GM21529 (cell line): ENCODE measurements around the gene DYNC1H1.

Experiments used
- ATAC-seq: cut with Tn5 transposase; IDR thresholded peaks from one replicate; pipeline ENCODE4 v1.9.1; 2021; ENCODE audit not compliant: unreplicated experiment

The DYNC1H1 gene

DNA sequence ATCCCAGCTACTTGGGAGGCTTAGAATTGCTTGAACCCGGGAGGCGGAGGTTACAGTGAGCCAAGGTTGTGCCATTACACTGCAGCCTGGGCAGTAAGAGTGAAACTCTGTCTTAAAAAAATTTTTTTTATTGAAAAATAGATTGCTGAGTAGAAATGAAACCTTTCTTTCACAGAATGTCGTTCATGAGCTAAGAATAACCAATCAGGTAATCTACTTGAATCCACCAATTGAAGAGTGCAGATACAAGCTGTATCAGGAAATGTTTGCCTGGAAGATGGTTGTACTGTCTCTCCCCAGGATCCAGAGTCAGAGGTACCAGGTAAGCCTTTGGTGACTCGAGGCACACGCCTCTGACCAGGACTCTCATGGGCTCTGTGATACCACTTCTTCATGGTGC lies 27.0 kb downstream of the DYNC1H1 start:
- ATAC-seq: peak; percentile 40

DNA sequence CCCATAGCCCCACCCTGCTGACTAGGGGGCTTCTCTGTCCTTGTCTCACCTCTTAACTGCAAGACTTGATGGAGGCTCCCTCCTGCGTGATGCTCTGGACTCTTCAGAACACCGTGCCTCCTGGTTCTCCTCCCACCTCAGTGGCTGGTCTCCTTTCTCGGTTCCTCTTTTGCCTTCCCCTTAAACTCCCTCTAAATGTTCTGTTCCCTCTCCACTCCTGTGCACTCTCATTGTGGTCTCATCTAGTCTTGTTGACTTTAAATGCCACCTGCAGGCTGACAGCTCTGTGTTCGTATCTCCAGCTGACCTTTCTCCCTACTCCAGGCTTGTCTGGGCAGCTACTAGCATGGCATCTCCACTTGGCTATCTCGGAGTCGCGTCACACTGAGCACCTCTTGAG lies 28.3 kb downstream of the DYNC1H1 start:
- peak; percentile 92 for ATAC-seq

GRCh38 chr14:101997429-101998336 lies 33.3 kb downstream of the DYNC1H1 start:
- no peak for ATAC-seq

- no peak for ATAC-seq
Measured at GRCh38 chr14:102000902-102001301, 36.5 kb downstream of the DYNC1H1 start.

- ATAC-seq: no peak
Measured at GRCh38 chr14:102005336-102005735, 41.0 kb downstream of the DYNC1H1 start.

- no peak for ATAC-seq
Measured at GRCh38 chr14:102007916-102008418, 43.6 kb downstream of the DYNC1H1 start.

GRCh38 chr14:102008891-102009290 lies 44.5 kb downstream of the DYNC1H1 start:
- ATAC-seq: no peak

DNA sequence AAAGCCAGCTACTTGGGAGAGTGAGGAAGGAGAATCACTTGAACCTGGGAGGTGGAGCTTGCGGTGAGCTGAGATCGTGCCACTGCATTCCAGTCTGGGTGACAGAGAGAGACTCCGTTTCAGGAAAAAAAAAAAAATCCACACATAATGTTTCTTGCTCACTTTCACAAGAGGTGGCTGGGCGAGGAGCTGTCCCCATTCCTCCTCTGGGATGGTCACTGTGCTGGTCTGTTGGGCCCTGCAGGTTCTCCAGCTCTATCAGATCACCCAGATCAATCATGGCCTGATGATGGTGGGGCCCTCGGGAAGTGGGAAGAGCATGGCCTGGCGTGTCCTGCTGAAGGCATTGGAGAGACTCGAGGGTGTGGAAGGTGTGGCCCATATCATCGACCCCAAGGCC lies 47.3 kb downstream of the DYNC1H1 start:
- no peak for ATAC-seq

GRCh38 chr14:102012336-102012735 lies 48.0 kb downstream of the DYNC1H1 start:
- no peak for ATAC-seq

GRCh38 chr14:102013669-102014200 lies 49.4 kb downstream of the DYNC1H1 start:
- no peak for ATAC-seq

DNA sequence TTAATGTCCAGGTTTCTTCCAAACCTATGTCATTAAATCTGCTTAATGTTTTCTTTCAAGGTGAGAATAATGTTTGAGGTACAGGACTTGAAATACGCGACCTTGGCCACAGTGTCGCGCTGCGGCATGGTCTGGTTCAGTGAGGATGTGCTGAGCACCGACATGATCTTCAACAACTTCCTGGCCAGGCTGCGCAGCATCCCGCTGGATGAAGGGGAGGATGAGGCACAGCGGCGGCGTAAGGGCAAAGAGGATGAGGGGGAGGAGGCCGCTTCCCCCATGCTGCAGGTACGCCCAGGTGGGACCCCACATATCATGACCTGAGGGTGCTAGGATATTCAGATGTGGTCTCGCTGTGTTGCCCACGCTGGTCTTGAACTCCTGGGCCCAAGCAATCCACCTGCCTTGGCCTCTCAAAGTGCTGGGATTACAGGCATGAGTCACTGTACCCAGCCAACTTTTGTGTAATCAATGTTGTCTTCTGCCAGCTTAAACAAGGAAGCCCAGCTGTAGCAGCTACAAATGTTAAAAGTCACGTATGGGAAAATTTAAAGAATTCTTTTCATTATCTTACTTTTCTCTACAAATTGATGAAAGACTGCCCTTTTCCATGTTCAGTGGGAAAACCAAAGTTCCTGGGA lies 50.8 kb downstream of the DYNC1H1 start:
- no peak for ATAC-seq

GRCh38 chr14:102015771-102016170 lies 51.4 kb downstream of the DYNC1H1 start:
- no peak for ATAC-seq

- ATAC-seq: no peak
Measured at GRCh38 chr14:102016420-102017090, 52.2 kb downstream of the DYNC1H1 start.

GRCh38 chr14:102018251-102018650 lies 53.9 kb downstream of the DYNC1H1 start:
- no peak for ATAC-seq

GRCh38 chr14:102019006-102019540 lies 54.7 kb downstream of the DYNC1H1 start:
- no peak for ATAC-seq

DNA sequence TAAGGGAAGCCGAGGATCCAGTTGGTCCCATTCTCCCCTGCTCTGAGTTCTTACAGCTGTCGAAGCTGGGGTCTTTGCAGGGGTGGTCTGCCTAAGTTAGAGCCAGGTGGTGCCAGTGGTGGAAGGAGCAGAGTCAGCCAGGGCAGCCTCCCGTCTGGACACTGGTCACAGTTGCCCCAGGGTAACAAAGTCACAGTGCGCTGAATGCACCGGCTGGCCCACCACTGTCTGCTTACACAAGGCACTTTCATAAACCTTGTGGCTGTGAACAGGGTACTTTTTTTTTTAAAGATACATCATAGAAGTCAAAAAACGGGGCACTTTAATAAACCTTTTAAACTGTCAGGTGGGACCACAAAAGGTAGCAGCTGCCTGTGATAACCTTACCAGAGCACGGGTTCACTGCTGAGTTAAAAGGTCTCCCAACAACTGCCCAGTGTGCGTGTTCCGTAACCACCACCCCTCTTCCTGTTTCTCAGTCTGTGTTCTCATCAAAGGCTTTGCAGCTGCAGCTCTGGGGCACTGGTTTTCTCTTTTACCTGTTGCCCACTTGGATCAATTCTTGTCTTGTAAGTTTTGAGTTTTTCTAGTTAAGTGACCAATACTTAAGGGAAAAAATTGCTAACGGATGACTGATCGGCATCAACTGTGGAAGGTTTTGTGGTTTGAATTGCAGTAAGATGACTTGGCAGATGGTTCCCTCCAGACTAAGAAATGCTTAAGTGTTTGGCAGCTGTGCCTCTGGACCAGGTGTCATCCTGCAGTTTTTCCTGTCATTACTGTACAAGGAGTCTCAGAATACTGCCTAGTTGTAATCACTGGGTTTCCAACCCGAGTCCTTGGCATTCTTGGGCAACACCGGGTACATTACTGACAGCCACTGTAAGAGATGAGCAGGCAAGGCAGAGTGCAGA lies 55.9 kb downstream of the DYNC1H1 start:
- no peak for ATAC-seq

DNA sequence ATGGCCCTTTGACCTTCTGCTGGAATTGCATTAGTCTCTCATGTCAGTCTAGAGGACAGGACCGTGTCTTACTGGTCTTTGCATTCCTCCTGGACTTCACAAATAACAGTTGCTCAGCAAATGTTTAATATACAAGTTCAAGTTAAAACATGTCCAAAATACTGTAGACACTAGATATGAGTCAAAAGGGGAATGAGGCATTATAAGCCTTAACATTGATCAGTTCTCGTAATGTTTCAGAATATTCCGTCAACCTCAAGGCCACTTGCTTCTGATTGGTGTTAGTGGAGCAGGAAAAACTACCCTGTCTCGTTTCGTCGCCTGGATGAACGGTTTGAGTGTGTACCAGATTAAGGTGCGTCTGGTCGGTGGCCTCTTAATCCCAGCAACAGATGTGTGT lies 62.6 kb downstream of the DYNC1H1 start:
- ATAC-seq: no peak

- no peak for ATAC-seq
Measured at GRCh38 chr14:102027951-102028350, 63.6 kb downstream of the DYNC1H1 start.

DNA sequence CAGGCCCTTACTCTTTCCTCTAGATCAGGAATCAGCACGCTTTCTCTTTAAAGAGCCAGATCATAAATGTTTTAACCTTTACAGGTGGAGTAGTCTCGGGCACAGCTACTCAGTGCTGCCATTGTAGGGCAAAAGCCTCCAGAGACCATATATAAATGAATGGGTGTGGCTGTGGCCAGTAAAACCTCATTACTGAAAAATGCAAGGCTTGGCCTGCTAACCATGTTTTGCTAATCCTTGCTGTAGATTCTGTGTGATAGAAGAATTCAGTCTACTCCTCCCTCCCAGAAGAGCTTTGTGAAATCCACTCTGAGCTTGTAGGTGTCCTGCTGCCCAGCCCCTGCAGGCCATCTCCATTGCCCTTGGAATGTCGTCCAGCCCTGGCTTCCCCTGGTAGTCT lies 64.4 kb downstream of the DYNC1H1 start:
- no peak for ATAC-seq

GRCh38 chr14:102029956-102030355 lies 65.6 kb downstream of the DYNC1H1 start:
- no peak for ATAC-seq
